SK-N-MC (cell line): ENCODE data around the gene ZRANB1.

ENCODE experiments used
- DNase-seq: peaks from one replicate; pipeline ENCODE4 v3.0.0-alpha.2; 2011; ENCODE audit warnings: low read depth, low spot score
- H3K27ac ChIP-seq: fragments of 200-600 bp; sonication (generic); 2 replicates; pipeline ENCODE4 v1.5.1; 2016; ENCODE audit warnings: mixed run types
- H3K36me3 ChIP-seq: fragments of 200-600 bp; sonication (generic); 2 replicates; pipeline ENCODE4 v1.6.1; 2017; ENCODE audit warnings: antibody characterized with exemption, low read length, mixed read lengths; ENCODE audit not compliant: insufficient read depth
- H3K4me3 ChIP-seq: fragments of 200-600 bp; sonication (generic); 2 replicates; pipeline ENCODE4 v1.5.1; 2016
- H3K9ac ChIP-seq: fragments of 200-600 bp; sonication (generic); 2 replicates; pipeline ENCODE4 v1.8.0; 2017; ENCODE audit warnings: mixed run types, mixed read lengths; ENCODE audit not compliant: insufficient read length
- H3K9me3 ChIP-seq: fragments of 200-600 bp; sonication (generic); 2 replicates; pipeline ENCODE4 v1.6.1; 2017; ENCODE audit warnings: low read depth, mild to moderate bottlenecking, antibody characterized with exemption, low read length, moderate library complexity, mixed read lengths
- EZH2 ChIP-seq: fragments of 200-600 bp; sonication (generic); IDR thresholded peaks from one replicate; pipeline ENCODE4 v1.6.1; 2017; ENCODE audit warnings: antibody characterized with exemption
- FOXP2 ChIP-seq: optimal IDR thresholded peaks from 2 replicates; pipeline ENCODE3; 2011; ENCODE audit warnings: mild to moderate bottlenecking, moderate library complexity; ENCODE audit not compliant: insufficient read depth; ENCODE audit errors: extremely low read length, control extremely low read depth
- POLR2AphosphoS5 ChIP-seq: IDR thresholded peaks from 2 replicates; pipeline ENCODE4 v1.6.1; 2012; ENCODE audit warnings: mild to moderate bottlenecking, low read depth, low read length, borderline replicate concordance

ZRANB1 gene

DNA sequence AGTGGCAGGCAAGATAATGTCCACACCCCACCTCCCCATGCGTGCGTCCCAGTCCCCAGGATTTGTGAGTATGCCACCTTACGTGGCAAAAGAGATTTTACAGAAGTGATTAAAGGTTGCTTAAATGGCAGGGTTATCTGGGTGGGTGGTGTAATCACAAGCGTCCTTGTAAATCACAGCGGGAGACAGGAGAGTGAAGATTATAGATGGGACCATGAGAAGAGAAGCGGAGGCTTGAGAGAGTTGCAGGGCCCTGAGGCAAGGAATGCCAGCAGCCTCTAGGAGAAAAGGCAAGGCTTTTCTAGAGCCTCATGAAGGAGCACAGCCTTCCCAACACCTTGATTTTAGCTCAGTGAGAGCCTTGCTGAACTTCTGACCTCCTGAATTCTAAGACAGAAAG is 10.2 kb downstream of the ZRANB1 start:
- DNase-seq, result peak; percentile 18
- no peak overlapping the region for H3K9ac ChIP-seq
- no peaks in the 10 kb centered on the region for H3K9me3 ChIP-seq
- TF ChIP-seq POLR2AphosphoS5 (no peak), EZH2 (no peak), FOXP2 (no peak)
- H3K36me3 ChIP-seq, result no peaks in the 10 kb centered on the region
- no peak overlapping the region for H3K27ac ChIP-seq
- no peak overlapping the region for H3K4me3 ChIP-seq

DNA sequence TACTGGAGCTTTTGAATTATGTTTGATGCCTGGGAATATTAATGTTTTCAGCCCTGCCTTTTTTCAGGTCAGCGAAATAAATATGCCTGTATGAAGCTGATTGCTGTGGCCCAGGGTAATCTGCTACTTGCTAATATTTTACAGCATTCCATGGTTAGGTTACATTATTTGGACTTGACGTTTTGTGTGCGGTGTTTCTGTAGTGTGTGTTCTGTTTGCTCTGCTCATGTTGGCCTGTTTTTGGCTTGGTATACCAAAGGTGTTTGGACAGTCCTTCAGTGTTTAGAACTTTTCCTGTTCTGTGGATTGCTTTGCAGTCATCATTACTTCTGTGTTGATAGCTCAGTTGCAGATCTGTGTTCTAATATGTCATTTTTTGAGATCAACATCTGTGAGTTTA is 11.5 kb downstream of the ZRANB1 start:
- H3K9me3 ChIP-seq, result no peaks in the 10 kb centered on the region
- TF ChIP-seq POLR2AphosphoS5 (no peak), EZH2 (no peak), FOXP2 (no peak)
- no peak for DNase-seq
- H3K4me3 ChIP-seq, result no peak overlapping the region
- no peak overlapping the region for H3K27ac ChIP-seq
- no peak overlapping the region for H3K9ac ChIP-seq
- H3K36me3 ChIP-seq, result no peaks in the 10 kb centered on the region

- DNase-seq, result no peak
Observed at GRCh38 chr10:124955243-124955642, 13.3 kb downstream of the ZRANB1 start.

GRCh38 chr10:124955868-124956267 is 13.9 kb downstream of the ZRANB1 start:
- Histone ChIP-seq H3K9me3 (no peaks in the 10 kb centered on the region), H3K9ac (no peak overlapping the region), H3K36me3 (no peaks in the 10 kb centered on the region), H3K27ac (no peak overlapping the region), H3K4me3 (no peak overlapping the region)
- TF ChIP-seq EZH2 (no peak), POLR2AphosphoS5 (no peak), FOXP2 (no peak)
- no peak for DNase-seq

More at GRCh38 chr10:124955243-124955642, 13.3 kb downstream of the ZRANB1 start:
- Histone ChIP-seq H3K9me3 (no peaks in the 10 kb centered on the region), H3K36me3 (no peaks in the 10 kb centered on the region), H3K9ac (no peak overlapping the region), H3K4me3 (no peak overlapping the region), H3K27ac (no peak overlapping the region)
- TF ChIP-seq FOXP2 (no peak), POLR2AphosphoS5 (no peak), EZH2 (no peak)

DNA sequence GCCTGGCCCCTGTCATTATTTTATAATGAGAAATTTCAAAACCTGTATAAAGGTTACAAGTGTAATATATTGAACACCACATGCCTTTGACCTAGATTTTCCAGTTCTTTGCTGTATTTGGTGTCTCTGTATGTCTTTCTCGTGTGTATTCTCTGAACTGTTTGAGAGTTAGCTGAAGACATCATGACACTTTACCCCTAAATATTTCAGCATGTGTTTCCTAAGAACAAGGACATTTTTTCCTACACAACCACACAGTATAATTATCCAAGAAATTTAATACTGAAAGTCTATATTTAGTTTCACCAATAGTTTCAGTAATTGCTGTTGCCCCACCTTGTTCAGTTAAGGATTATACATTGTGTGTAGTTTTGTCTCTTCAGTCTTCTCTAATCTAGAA is 14.8 kb downstream of the ZRANB1 start:
- Histone ChIP-seq H3K36me3 (no peaks in the 10 kb centered on the region), H3K27ac (no peak overlapping the region), H3K4me3 (no peak overlapping the region), H3K9ac (no peak overlapping the region), H3K9me3 (no peaks in the 10 kb centered on the region)
- DNase-seq, result no peak
- no peak for TF ChIP-seq POLR2AphosphoS5
- no peak for TF ChIP-seq FOXP2
- no peak for TF ChIP-seq EZH2

- H3K9me3 ChIP-seq, result no peaks in the 10 kb centered on the region
- no peak overlapping the region for H3K9ac ChIP-seq
- H3K4me3 ChIP-seq, result no peak overlapping the region
- no peaks in the 10 kb centered on the region for H3K36me3 ChIP-seq
- no peak overlapping the region for H3K27ac ChIP-seq
- TF ChIP-seq FOXP2 (no peak), POLR2AphosphoS5 (no peak), EZH2 (no peak)
- no peak for DNase-seq
Observed at GRCh38 chr10:124957404-124957947, 15.6 kb downstream of the ZRANB1 start.

DNA sequence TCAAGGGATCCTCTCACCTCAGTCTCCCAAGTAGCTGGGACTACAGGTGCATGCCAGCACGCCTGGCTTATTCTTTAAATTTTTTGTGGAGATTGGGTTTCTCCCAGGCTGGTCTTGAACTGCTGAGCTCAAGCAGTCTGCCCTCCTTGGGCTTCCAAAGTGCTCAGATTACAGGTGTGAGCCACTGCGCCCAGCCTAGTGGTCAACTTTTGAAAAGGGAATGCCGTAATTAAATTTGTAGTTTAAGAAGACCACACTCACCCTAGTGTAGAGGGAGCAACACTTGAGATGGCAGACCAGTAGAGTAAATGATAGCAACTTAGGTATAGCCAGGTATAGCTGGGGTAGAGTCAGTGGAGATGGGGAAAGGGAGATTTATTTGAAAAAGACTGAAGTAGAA is 17.6 kb downstream of the ZRANB1 start:
- no peaks in the 10 kb centered on the region for H3K9me3 ChIP-seq
- no peak overlapping the region for H3K9ac ChIP-seq
- no peak overlapping the region for H3K4me3 ChIP-seq
- no peak for DNase-seq
- H3K36me3 ChIP-seq, result no peaks in the 10 kb centered on the region
- no peak overlapping the region for H3K27ac ChIP-seq
- TF ChIP-seq FOXP2, result no peak
- no peak for TF ChIP-seq POLR2AphosphoS5
- no peak for TF ChIP-seq EZH2

DNA sequence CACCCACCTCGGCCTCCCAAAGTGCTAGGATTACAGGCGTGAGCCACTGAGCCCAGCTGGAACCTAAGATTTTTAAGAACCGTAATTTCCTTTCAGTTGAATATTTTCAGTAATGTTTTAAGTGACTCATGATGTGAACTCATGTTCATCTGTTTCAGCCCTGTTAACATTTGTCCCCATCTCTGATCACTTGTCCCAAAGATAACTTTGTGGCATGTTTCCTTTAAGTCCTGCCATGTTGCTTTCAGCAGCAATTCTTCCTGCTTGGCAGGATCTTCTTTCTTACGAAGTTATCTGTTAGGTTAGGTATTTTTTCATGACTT is 19.3 kb downstream of the ZRANB1 start:
- no peak overlapping the region for H3K9ac ChIP-seq
- no peak overlapping the region for H3K4me3 ChIP-seq
- no peak overlapping the region for H3K27ac ChIP-seq
- H3K9me3 ChIP-seq, result no peaks in the 10 kb centered on the region
- no peak for DNase-seq
- TF ChIP-seq POLR2AphosphoS5 (no peak), FOXP2 (no peak)
- no peaks in the 10 kb centered on the region for H3K36me3 ChIP-seq

DNA sequence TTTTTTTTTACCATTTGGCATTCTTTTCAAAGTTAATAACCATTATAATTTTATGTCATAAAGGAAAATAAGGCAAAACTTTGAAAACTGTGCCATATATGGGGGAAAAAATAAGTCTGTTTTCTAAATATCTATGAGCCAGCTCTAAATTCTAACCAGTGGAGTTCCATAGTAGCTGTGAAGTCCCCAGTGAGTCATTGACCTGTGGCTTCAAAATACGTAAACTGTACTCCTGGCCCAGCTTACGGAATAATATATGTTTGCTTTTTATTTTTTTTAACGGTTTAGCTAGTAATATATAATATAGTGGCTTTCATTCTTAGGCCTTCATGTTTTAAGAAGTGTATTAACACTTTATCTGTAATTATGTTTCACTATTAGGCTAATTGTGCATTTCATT is 20.5 kb downstream of the ZRANB1 start:
- no peak overlapping the region for H3K9ac ChIP-seq

More for the DNA sequence above, 20.5 kb downstream of the ZRANB1 start:
- Histone ChIP-seq H3K36me3 (no peaks in the 10 kb centered on the region), H3K27ac (no peak overlapping the region), H3K9me3 (no peaks in the 10 kb centered on the region), H3K4me3 (no peak overlapping the region)
- TF ChIP-seq FOXP2 (no peak), POLR2AphosphoS5 (no peak), EZH2 (no peak)
- no peak for DNase-seq
